Liver (tissue), 3 donors: ENCODE data around the gene MVB12B.

Experiments used
- EGR1 ChIP-seq, 2 donors: IDR thresholded peaks; 2 replicates each; pipeline ENCODE4 v1.6.1; 2016 to 2018; ENCODE audit warnings: antibody characterized with exemption in 2 of 2, low read depth in 2 of 2
- GABPA ChIP-seq, 2 donors: IDR thresholded peaks in 1 of 2; conservative IDR thresholded peaks in 1 of 2; 2 replicates each; pipeline ENCODE4 v1.6.1; 2016; ENCODE audit warnings: antibody characterized with exemption in 2 of 2, mild to moderate bottlenecking in 1 of 2, moderate library complexity in 1 of 2
- JUND ChIP-seq, 2 donors: IDR thresholded peaks; 2 replicates each; pipeline ENCODE4 v1.6.1; 2016; ENCODE audit warnings: antibody characterized with exemption in 2 of 2
- MAX ChIP-seq: IDR thresholded peaks from 2 replicates; pipeline ENCODE4 v1.6.1; 2016; ENCODE audit warnings: antibody characterized with exemption
- SP1 ChIP-seq: IDR thresholded peaks from 2 replicates; pipeline ENCODE4 v1.6.1; 2018; ENCODE audit warnings: antibody characterized with exemption, mild to moderate bottlenecking
- TAF1 ChIP-seq: conservative IDR thresholded peaks from 2 replicates; pipeline ENCODE4 v1.6.1; 2016; ENCODE audit warnings: antibody characterized with exemption, mild to moderate bottlenecking
- YY1 ChIP-seq: IDR thresholded peaks from 2 replicates; pipeline ENCODE4 v1.6.1; 2016; ENCODE audit warnings: antibody characterized with exemption, mild to moderate bottlenecking
- ZBTB33 ChIP-seq: IDR thresholded peaks from 2 replicates; pipeline ENCODE4 v1.6.1; 2016; ENCODE audit warnings: antibody characterized with exemption
- TF ChIP-seq, protein P1 (sequence below): IDR thresholded peaks from 2 replicates; pipeline ENCODE4 v1.6.1; 2016; ENCODE audit warnings: antibody characterized with exemption, mild to moderate bottlenecking
- TF ChIP-seq, protein P2 (sequence below): fragments of 150-350 bp; IDR thresholded peaks from 2 replicates; pipeline ENCODE4 v1.5.1; 2017; ENCODE audit warnings: improper control_type of control experiment, low read depth, low read length; ENCODE audit not compliant: missing input control
- TF ChIP-seq, protein P3 (sequence below): IDR thresholded peaks from 2 replicates; pipeline ENCODE4 v1.6.1; 2016; ENCODE audit warnings: antibody characterized with exemption
- donor health status: healthy.
- donor health status: healthy.

- TF ChIP-seq, protein P1, sequence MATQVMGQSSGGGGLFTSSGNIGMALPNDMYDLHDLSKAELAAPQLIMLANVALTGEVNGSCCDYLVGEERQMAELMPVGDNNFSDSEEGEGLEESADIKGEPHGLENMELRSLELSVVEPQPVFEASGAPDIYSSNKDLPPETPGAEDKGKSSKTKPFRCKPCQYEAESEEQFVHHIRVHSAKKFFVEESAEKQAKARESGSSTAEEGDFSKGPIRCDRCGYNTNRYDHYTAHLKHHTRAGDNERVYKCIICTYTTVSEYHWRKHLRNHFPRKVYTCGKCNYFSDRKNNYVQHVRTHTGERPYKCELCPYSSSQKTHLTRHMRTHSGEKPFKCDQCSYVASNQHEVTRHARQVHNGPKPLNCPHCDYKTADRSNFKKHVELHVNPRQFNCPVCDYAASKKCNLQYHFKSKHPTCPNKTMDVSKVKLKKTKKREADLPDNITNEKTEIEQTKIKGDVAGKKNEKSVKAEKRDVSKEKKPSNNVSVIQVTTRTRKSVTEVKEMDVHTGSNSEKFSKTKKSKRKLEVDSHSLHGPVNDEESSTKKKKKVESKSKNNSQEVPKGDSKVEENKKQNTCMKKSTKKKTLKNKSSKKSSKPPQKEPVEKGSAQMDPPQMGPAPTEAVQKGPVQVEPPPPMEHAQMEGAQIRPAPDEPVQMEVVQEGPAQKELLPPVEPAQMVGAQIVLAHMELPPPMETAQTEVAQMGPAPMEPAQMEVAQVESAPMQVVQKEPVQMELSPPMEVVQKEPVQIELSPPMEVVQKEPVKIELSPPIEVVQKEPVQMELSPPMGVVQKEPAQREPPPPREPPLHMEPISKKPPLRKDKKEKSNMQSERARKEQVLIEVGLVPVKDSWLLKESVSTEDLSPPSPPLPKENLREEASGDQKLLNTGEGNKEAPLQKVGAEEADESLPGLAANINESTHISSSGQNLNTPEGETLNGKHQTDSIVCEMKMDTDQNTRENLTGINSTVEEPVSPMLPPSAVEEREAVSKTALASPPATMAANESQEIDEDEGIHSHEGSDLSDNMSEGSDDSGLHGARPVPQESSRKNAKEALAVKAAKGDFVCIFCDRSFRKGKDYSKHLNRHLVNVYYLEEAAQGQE, result no peak
- TF ChIP-seq, protein P2, sequence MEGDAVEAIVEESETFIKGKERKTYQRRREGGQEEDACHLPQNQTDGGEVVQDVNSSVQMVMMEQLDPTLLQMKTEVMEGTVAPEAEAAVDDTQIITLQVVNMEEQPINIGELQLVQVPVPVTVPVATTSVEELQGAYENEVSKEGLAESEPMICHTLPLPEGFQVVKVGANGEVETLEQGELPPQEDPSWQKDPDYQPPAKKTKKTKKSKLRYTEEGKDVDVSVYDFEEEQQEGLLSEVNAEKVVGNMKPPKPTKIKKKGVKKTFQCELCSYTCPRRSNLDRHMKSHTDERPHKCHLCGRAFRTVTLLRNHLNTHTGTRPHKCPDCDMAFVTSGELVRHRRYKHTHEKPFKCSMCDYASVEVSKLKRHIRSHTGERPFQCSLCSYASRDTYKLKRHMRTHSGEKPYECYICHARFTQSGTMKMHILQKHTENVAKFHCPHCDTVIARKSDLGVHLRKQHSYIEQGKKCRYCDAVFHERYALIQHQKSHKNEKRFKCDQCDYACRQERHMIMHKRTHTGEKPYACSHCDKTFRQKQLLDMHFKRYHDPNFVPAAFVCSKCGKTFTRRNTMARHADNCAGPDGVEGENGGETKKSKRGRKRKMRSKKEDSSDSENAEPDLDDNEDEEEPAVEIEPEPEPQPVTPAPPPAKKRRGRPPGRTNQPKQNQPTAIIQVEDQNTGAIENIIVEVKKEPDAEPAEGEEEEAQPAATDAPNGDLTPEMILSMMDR, result no peak
- no peak for TF ChIP-seq JUND (IDR thresholded peaks at IDR 0.05)
- no peak for TF ChIP-seq GABPA (IDR thresholded peaks at IDR 0.05 in 1 of 2, conservative IDR thresholded peaks at IDR 0.05 in 1 of 2)
- no peak for TF ChIP-seq TAF1
- no peak for TF ChIP-seq YY1
- TF ChIP-seq MAX, result no peak
- TF ChIP-seq SP1, result no peak
- TF ChIP-seq EGR1 (IDR thresholded peaks at IDR 0.05; ENCODE audit: low read depth in 2 of 2), result no peak
- no peak for TF ChIP-seq ZBTB33
- TF ChIP-seq, protein P3, sequence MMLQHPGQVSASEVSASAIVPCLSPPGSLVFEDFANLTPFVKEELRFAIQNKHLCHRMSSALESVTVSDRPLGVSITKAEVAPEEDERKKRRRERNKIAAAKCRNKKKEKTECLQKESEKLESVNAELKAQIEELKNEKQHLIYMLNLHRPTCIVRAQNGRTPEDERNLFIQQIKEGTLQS, result no peak
Observed at GRCh38 chr9:126423916-126424185, 97.2 kb downstream of the MVB12B start.
